ENCODE results near the gene KRT80. TPM values are rescaled to one million over a fixed set of nuclear protein-coding genes. Genes with fewer than 3 reads are reported as not detected.

Gene KRT80
- total RNA-seq, 1 donor from 2014 or later: not detected

DNA sequence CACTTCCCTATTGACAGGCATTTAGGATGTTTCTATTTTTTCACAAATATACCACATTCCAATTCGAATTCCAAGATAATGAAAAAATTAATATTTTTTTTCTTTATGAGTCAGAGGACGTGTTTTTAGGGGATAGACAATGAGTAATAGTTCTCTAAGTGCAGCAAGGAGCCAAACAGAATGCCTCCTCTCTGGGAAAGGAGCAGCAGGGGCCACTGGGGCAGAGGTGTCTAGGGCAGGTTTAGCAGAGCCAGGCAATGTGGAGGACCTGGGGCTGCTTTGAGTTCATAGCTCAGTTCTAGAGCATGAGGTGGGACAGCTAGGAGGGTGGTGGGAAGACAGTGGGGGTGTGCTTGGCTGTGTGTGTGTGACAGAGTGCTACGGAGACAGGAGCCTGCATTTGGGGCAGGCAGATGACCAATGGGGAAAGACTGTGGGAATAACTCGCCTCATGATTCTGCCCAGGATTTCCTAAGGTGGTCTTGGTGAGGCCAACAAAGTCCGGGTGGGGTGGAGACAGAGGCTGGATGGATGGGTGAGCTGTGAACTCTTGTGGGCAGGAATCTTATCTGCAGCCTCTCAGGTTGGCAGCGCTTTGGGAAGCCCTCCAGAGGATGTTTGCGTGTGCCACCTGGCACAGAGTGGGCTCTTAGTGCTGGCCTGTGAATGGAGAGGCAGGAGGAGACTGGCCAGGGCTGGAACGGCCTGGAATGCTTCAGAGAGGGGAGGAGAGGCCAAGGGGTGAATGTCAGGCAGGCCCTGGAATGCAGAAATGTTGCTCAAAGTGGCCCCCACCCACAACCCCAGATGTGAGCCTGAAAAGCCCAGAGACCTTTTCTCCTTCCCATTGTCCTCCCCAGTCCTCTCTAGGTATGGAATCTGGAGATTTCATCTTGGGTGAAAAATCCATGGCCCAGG, 38.8 kb upstream of the KRT80 start:
- DNase-seq (peak; percentile 67), ATAC-seq (ENCODE audit: poor library complexity) (peak; percentile 91)
- intact Hi-C loops (cut with DNase I): no loop called here

DNA sequence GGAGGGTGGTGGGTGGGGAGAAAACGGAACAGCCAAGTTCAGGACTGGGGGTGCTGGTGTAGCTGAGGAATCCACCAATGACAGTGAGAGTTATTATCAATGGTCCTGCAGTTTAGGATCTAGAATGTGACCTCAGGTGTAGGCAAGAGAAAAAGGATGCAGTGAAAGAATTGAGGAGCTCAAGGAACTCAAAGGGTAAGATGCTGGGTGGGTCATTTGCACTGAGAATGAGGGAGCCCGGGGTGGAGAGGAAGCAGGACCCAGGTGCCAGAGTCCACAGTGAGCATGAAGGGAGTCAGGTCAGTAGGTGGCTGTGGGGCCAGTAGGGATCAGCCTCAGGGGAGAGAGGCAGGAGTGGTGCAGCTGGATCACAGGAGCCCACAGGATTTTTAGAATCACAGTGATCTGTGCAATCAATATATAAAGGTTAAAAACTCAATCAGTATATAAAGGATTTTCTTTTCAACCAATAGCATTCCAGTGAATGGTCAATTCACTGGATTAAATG, 38.1 kb upstream of the KRT80 start:
- intact Hi-C loops (cut with DNase I): no loop called here
- no peak for DNase-seq
- ATAC-seq (ENCODE audit: poor library complexity): no peak

DNA sequence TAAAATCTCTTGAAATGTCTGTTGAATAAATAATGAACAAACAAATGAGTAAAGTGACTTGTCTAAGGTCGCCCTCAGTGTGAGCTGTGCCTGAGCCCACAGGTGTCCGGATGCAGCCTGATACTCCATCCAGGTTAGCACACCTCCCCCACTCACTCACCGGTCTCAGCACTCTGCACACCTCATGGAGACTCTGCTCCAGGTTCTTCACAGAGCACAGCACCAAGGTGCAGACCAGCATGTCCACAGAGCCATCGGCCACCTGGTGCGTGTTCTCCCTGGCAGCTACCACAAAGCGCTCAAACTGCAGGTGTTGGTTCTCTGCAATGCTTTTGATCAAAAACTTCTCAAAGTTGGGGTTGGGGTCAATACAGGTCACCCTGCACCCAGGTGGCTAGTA, 37.1 kb upstream of the KRT80 start:
- intact Hi-C loops (cut with DNase I): no loop called here
- DNase-seq (peak; percentile 16), ATAC-seq (ENCODE audit: poor library complexity) (no peak)

- intact Hi-C loops (cut with DNase I): no loop called here
- DNase-seq (no peak), ATAC-seq (ENCODE audit: poor library complexity) (no peak)
These were observed 36.6 kb upstream of the KRT80 start for GRCh38 chr12:52228366-52228765.

DNA sequence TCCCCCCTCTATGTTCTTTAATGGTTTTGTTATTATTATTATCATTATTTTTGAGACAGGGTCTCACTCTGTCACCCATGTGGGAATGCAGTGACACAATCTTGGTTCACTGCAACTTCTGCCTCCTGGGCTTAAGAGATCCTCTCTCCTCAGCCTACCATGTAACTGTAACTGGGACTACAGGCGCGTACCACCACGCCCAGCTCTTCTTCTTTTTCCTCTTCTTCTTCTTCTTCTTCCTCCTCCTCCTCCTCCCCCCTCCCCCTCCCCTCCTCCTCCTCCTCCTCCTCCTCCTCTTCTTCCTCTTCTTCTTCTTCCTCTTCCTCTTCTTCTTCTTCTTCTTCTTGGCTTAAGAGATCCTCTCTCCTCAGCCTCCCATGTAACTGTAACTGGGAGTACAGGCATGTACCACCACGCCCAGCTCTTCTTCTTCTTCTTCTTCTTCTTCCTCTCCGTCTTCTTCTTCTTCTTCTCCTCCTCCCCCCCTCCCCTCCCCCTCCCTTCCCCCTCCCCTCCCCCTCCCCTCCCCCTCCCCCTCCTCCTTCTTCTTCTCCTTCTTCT, 35.9 kb upstream of the KRT80 start:
- intact Hi-C loops (cut with DNase I): no loop called here

DNA sequence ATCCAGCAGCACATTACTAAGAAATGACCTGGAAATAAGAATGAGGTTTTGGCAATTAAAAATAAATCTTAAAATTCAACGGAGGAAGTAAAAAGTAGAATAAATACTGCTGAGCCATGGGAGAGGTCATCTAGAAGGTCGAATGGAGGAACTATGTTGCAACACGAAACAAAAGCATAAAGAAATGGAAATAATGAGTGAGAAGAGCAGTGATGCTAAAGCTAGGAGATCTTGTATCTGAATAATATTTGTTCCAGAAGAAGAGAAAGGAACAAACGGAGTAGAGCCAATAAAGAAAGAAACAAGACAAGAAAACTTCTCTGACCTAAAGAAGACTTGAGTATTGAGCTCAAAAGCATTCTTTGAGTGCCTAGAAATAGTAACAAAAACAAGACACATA, 34.6 kb upstream of the KRT80 start:
- DNase-seq (no peak), ATAC-seq (ENCODE audit: poor library complexity) (no peak)
- intact Hi-C loops (cut with DNase I): no loop called here

More for the DNA sequence above, 35.9 kb upstream of the KRT80 start:
- ATAC-seq (ENCODE audit: poor library complexity): no peak
- DNase-seq: peak; percentile 12

GRCh38 chr12:52225752-52226151, 33.9 kb upstream of the KRT80 start:
- no peak for DNase-seq
- intact Hi-C loops (cut with DNase I): no loop called here
- no peak for ATAC-seq (ENCODE audit: poor library complexity)

DNA sequence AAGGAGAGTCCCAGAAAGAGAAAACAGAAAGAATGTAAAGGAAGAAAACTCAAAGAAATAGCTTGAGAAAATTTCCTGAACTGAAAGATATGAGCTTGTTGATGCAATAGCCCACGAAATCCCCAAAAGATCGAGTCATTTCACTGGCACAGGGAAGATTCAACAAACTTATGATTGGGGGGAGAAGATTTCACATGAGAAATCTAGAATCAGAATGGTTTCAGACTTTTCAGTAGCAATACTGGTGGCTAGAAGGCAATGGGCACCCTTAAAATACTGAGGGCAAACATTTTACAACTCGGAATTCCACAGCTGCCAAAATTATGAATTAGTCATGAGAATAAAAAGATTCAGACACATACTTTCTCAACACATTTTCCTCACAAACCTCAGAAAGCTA, 32.3 kb upstream of the KRT80 start:
- intact Hi-C loops (cut with DNase I): no loop called here
- DNase-seq (no peak), ATAC-seq (ENCODE audit: poor library complexity) (no peak)

GRCh38 chr12:52223406-52224039, 31.7 kb upstream of the KRT80 start:
- DNase-seq (no peak), ATAC-seq (ENCODE audit: poor library complexity) (no peak)
- intact Hi-C loops (cut with DNase I): no loop called here

DNA sequence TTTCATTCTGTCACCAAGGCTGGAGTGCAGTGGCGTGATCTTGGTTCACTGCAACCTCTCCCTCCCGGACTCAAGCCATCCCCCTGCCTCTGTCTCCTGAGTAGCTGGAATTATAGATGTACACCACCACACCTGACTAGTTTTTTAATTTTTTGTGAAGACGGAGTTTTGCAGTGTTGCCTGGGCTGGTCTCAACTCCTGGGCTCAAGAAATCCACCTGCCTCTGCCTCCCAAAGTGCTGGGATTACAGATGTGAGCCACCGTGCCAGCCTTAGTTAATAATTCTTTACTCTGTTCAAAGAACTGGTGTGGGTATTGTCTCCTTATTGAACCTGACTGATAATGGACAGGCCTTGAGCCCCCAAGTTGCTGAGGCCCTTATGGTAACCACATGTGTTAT, 30.9 kb upstream of the KRT80 start:
- ATAC-seq (ENCODE audit: poor library complexity): no peak
- intact Hi-C loops (cut with DNase I): no loop called here
- DNase-seq: no peak

DNA sequence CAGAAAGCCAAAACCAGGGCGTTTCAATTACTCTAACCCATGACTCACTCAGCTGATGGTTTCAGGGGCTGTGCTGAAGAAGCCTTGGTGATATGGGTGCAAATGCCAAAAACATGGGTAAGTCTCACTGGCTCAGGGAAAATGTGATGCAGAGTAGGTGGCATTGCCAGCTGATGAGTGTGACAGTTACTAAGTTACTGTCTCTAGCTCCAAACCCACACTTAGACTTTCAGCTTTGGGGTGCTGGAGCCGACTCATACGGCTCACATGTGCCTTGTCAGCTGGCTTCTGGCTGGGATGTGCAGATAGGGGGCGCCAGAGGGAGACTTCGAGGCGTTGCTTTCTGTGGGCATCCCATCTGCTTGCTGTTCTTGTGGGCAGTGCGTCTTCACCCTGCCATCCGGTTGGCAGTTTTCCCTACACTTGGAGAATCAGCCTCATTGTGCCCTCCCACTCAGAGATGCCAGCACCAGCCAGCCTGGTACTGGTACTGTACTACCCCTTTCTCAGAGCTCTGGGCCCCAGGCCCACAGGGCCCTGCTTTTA, 30.2 kb upstream of the KRT80 start:
- ATAC-seq (ENCODE audit: poor library complexity) (peak; percentile 34), DNase-seq (peak; percentile 74)
- intact Hi-C loops (cut with DNase I): no loop called here

DNA sequence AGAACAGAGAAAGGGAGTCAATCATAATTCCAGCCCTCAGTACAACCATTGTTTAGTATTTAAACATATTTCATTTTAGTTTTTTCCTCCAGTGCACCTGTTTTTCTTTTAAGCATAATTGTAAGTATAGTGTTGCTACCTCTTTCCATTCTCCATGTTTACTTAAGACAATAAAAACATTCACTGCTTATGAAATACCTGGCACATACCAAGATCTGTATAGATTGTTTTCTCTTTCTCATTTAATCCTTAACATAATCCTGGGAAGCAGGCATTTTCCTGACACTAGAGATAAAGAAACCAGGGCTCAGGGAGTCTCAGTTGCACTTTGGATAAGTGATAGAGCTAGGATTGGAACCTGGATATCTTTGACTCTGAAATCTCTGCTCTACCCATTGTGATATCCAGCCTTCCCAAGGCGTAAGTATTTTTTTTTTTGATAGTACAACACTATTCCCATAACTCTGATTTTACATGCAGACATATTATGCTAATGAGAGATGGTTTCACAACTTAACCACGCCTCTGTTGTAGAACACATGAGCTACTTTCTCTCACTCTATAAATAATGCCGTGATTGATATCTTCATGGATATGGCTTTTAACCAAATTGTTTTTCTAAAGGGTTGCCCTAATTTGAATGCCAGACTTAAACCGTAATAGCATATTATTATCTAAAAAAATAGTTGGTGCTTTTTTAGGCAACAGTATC, 29.4 kb upstream of the KRT80 start:
- DNase-seq (no peak), ATAC-seq (ENCODE audit: poor library complexity) (no peak)
- intact Hi-C loops (cut with DNase I): no loop called here

GRCh38 chr12:52220477-52220876, 28.7 kb upstream of the KRT80 start:
- ATAC-seq (ENCODE audit: poor library complexity) (no peak), DNase-seq (peak; percentile 30)
- intact Hi-C loops (cut with DNase I): no loop called here

GRCh38 chr12:52218001-52218400, 26.2 kb upstream of the KRT80 start:
- intact Hi-C loops (cut with DNase I): loop anchor here (10.0 kb wide), 1 partner anchor 107 kb away; the partner anchor contains the start of gene KRT83
- DNase-seq: no peak
- no peak for ATAC-seq (ENCODE audit: poor library complexity)

DNA sequence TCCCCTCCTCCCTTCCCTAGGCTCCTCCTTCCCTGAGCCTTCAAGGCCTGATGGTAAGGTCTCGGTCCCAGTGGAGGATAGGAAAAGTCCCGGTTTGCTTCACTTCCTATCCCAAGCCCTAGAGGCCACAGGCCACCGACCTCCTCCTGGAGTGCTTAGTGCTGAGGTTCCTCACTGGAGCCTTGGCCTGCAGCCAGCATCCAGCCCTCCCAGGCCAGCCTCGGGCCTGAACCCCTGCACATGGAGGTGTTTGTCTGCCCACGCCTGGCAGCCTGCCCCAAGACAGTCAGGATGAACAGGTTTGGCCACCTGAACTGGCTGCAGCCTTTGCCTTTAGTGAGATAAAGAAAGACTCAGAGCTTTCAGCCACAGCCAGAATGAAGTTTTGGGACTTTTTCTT, 25.4 kb upstream of the KRT80 start:
- ATAC-seq (ENCODE audit: poor library complexity) (peak; percentile 43), DNase-seq (peak; percentile 73)
- intact Hi-C loops (cut with DNase I): loop anchor here (10.0 kb wide), 1 partner anchor 108 kb away; the partner anchor contains the start of gene KRT83

DNA sequence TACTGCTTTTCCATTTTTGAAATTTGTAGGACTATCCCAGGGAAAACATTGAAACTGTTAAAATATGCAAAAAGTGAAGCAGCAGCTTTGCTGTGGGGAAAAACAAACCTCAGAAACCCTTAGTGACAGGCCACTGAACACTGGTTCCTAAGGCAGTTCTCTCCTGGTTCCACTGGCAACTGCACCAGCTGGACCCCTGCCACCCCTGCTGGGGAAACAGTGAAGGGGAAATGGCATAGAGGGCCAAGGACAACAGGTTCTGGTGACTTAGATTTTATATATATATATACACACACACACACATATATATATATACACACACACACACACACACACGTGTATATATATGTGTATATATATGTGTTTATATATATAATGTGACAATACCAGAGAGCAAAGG, 25.0 kb upstream of the KRT80 start:
- peak; percentile 57 for DNase-seq
- ATAC-seq (ENCODE audit: poor library complexity): no peak
- intact Hi-C loops (cut with DNase I): loop anchor here (10.0 kb wide), 1 partner anchor 108 kb away; the partner anchor contains the start of gene KRT83

- peak; percentile 28 for DNase-seq
- intact Hi-C loops (cut with DNase I): loop anchor here (10.0 kb wide), 1 partner anchor 109 kb away; the partner anchor contains the start of gene KRT83
- ATAC-seq (ENCODE audit: poor library complexity): no peak
These were observed 24.3 kb upstream of the KRT80 start for GRCh38 chr12:52216100-52216499.

DNA sequence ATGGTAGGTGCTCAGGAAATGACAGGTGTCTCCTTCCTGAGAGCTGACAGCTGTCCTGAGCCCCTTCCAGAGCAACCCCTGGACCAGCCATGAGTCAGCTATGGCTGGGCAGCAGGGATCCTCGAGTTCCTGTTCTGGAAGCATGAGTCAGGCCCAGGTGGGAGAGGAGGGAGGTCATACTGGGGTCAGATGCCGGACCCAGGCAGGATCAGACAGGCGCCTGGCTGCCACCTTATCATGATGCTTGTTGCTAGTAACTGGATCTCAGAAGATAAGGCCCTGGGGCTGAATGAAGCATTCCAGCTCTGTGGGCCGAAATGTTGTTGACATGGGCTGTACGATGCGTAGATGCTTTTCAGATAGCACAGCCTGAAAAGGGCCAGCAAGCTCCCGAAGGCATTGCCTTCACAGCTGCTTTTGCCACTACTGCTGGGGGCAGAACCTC, 23.8 kb upstream of the KRT80 start:
- peak; percentile 31 for DNase-seq
- no peak for ATAC-seq (ENCODE audit: poor library complexity)
- intact Hi-C loops (cut with DNase I): loop anchor here (10.0 kb wide), 1 partner anchor 109 kb away; the partner anchor contains the start of gene KRT83
